GM04504 (cell line): Measurements from ENCODE around the gene FADS2.
"Not testable (repeated sequence)": the region's sequence is repeated elsewhere in the genome, so short reads cannot be mapped to it uniquely, and the experiment has no call there.

Experiments
- DNase-seq: peaks from one replicate; pipeline ENCODE4 v3.0.0-alpha.2; 2012; ENCODE audit warnings: low read depth

The FADS2 gene

GRCh38 chr11:61868571-61869428 lies 40.7 kb downstream of the FADS2 start:
- no peak for DNase-seq

DNA sequence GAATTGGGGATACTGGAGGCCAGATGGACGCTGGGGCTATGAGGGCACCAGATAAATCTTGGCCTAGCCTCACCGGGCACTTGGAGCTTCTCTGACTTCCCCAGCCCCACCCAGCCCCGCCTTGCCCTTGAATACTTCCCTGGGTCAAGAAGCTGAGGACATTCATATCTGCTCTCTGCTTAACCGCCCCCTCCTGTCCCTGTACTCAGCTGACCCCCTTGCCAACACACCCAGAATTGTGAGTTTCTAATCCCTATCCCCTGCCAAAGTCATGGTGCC lies 41.3 kb downstream of the FADS2 start:
- no peak for DNase-seq

DNA sequence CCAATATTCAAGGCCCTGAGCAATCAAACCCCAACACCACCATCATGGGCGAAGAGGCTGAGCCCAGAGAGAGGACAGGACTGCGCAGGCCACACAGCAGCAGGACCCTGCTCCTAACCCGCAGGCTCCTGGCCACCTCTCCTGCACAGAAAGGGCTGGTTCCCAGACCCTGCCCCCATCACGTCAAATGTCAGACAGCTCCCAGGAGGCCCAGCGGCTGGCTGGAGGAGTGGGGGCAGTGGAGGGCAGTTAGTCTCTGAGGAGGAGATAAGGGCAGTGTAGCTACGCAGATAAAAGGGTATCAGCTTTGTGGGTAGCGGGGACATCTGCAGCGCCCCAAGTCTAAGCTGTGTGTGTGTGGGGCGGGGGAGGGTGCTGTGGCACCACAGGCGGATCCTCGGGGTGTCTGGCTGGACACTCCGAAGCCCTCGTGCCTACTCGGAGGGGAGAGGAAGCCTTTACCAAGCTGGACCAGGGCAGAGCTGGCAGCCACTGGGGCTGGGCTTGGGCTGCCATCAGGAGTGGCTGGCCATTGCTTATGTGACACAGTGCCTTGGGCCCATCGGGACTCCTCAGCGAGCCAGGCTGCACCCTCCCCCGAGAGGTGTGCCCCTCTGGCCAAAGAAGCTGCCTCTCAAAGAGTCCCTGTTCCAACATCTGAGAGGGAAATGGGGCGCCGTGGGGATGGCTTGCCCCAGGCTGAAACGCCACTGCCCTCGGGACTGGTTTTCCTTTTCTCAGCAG lies 41.8 kb downstream of the FADS2 start:
- no peak for DNase-seq

GRCh38 chr11:61870541-61871031 lies 42.5 kb downstream of the FADS2 start:
- no peak for DNase-seq

GRCh38 chr11:61871158-61871597 lies 43.1 kb downstream of the FADS2 start:
- peak; percentile 58 for DNase-seq

DNA sequence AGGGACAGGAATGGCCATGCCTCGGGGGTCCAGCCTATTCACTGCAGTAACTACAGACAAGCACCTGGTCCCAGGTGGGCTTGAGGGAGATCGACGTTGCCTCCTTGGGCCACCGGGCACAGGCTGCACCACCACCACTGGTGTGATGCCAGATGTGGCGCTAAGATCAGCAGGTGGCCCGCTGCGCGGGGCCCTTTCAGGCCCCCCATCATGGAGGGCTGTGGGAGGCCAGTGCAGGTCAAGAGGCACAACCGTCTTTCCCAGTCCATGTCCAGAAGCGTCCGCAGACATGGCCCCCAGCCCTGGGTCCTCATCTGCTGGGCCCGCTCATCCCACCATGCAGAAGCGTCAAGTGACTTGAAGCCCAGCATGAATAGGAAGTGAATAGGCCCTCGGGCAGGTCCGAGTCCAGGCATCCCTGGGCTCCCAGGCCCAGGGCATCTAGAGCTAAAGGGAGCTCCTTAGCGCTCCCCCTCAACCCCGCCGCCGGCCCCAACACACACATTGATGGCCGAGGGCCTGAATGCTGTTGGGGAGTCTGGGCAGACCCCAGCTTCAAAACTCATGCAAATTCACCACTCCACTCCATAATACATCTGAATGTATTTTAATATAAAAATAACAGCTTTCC lies 45.0 kb downstream of the FADS2 start:
- DNase-seq: no peak

GRCh38 chr11:61873588-61874376 lies 45.7 kb downstream of the FADS2 start:
- no peak for DNase-seq

DNA sequence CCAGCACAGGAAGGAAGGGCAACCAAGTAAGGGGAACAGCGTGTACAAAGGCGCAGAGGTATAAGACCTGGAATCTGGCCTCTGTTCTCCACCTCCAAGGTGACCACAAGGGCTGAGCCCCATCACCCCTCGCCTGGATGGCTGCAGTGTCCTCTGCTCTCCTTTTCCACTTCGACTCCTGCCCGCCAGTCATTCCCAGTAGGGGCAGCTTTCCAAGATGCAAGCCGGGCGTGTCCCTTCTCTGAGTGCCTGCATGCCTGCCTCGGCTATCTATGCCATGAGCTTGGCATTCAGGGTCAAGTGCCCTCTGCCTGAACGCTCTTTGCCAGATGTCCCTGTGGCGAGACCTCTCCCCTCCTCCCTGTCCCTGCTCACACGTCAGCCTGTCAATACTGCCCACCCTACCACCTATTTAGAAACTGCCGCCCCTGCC lies 46.3 kb downstream of the FADS2 start:
- no peak for DNase-seq

DNA sequence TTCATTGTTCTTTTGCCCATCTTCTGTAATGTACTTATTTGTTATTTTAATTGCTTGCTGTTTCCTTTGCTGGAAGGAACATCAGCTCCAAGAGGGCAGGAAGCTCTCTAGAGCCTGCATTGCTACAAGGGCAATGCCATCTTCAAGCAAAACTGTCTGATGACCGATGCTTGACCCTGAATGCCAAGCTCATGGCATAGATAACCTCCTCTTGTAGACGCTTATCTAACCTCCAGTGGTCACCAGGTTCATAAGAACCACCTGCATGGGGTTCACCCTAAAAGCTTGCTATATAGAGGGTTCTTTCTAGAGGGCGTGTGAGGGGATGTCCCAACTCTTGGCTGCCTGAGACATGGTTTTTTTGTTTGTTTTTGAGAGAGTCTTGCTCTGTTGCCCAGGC lies 46.8 kb downstream of the FADS2 start:
- no peak for DNase-seq

- DNase-seq: no peak
Measured at GRCh38 chr11:61875698-61876097, 47.6 kb downstream of the FADS2 start.

DNA sequence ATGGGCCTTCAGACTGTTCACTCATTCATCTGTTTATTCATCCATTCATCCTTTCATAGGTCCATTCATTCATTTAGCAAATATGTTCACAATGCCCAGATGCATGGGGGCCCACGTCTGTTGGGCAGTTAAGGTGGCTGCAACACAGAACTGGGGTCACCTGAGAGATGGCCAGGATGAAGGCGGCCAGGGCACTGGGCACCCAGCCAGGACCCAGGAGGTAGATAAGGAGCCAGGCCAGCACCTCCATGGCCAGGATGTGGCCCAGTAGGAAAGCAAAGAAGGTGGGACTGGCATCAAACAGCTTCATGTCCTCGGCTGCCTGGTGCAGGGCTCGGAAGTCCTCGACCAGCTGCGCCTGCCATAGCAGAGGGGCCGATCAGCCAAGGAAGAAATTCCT lies 51.1 kb downstream of the FADS2 start:
- DNase-seq: no peak

GRCh38 chr11:61880031-61880430 lies 51.9 kb downstream of the FADS2 start:
- no peak for DNase-seq

DNA sequence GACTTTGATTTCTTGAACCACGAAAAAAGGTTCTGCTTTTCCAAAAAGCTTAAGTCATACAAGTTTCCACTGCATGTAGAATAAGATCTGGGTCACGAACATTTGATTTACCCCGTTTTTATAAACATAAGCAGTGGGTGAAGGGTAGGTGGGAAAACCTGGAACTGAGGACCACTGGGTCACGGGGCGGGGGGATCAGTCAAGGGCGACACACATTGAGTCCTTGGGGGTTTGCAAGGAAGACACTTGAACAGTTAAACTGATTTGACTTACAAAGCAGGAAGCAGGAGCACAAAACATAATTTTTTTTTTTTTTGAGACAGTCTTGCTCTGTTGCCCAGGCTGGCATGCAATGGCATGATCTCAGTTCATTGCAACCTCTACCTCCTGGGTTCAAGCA lies 52.4 kb downstream of the FADS2 start:
- no peak for DNase-seq

DNA sequence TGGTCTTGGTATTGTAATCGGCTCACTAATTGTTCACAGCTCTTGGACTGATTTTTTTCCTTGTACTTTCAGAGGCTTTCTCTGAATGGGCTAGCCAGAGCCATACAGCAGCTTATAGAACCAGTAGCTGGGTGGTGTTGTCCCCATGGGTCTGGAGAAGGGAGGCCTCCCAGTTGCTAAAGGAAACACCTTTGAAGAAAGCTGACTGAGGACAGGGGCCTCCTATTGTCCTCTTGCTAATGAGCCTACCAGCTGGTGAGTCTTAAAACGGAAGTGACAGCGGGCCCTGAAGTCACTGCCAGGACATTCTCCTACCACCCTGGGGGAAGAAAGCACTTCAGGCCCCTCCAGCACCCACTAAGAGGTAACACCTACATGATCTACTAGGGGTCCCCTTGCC lies 53.3 kb downstream of the FADS2 start:
- DNase-seq: no peak

DNA sequence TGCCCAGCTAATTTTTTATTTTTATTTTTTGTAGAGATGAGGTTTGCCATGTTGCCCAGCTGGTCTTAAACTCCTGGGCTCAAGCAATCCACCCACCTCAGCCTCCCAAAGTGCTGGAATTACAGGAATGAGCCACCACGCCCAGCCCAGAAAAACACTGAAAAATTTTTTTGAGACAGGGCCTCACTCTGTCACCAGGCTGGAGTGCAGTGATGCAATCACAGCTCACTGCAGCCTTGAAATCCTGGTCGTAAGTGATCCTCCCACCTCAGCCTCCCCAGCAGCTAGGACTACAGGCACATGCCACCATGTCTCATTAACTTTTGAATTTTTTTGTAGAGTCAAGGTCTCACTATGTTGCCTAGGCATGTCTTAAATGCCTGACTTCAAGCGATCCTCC lies 54.2 kb downstream of the FADS2 start:
- not testable (repeated sequence) for DNase-seq

- no peak for DNase-seq
Measured at GRCh38 chr11:61882879-61883278, 54.8 kb downstream of the FADS2 start.

DNA sequence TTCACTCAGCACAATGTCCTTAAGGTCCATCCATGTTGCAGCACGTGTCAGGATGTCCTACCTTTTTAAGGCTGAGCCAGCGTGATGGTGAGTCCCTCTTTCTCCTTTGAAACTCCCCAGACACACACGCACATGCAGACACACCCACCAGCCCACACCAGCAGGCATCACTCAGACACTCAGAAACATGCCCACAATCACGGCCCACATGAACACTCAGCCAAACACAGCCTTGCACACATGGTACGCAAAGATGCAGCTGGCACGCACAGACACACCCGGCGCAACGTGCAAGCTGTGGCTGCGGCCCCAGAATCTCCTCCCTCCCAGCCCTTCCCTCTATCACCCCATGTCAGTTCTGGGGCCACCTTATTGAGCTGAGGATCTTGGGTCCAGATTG lies 55.2 kb downstream of the FADS2 start:
- DNase-seq: no peak

GRCh38 chr11:61883947-61884346 lies 55.8 kb downstream of the FADS2 start:
- DNase-seq: no peak

DNA sequence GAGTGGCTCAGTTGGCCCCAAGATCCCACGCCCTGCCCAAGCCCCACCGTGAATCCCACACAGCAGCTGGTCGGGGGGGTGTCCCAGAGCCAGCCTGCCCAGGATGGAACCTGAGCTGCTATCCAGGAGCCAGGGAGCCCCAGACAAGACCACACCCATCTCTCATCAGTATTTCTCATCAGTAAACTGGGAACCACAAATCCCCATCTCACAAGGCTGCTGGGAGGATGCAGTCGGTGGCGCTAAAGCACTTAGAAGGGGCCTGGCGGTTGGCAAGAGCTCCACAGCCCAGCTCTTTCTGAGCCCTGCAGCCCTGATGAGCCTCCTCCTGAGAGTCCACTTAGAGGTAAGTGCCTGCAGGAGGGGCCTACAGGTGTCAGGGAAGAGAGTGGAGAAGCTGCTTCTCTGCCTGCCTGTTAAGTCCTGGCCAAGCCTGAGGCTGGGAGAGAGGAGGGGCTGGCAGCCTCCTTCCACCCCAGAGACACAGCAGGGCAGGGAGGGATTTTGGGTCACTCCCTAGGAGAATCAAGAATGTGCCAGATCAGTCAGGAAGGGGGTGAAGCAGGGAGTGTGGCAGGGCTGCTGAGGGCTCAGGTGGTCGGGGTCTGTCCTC lies 57.2 kb downstream of the FADS2 start:
- DNase-seq: no peak

- DNase-seq: no peak
Measured at GRCh38 chr11:61885784-61886580, 57.9 kb downstream of the FADS2 start.

- DNase-seq: no peak
Measured at GRCh38 chr11:61886643-61887042, 58.5 kb downstream of the FADS2 start.
